ENCODE data around the gene SHISAL1.

- no peak for TF ChIP-seq CTCF (IDR thresholded peaks at IDR 0.05; ENCODE audit: low read depth, low read length)
- no peak for TF ChIP-seq EZH2phosphoT487 (IDR thresholded peaks at IDR 0.05; ENCODE audit: low read depth)
These were observed 45.7 kb downstream of the SHISAL1 start for GRCh38 chr22:44266796-44267760.

All from OCI-LY3 (cell line).